Activated naive CD4-positive, alpha-beta T cell treated with anti-CD3 and anti-CD28 coated beads for 36 hours (primary cell): Measurements from ENCODE around the gene VAX1. TPM values are rescaled to one million over a fixed set of nuclear protein-coding genes. Genes with fewer than 3 reads are reported as not detected.

Experiments
- CTCF ChIA-PET: fragments of 350-600 bp; sonication (Branson Sonifier 250); formaldehyde crosslinking; loops from one replicate; lab custom pipeline; 2021; ENCODE audit warnings: antibody characterized with exemption; lab: Charles Lee
- DNase-seq: peaks from one replicate; pipeline ENCODE4 v3.0.0-alpha.2; 2020
- H3K27ac Mint-ChIP-seq: one replicate; pipeline ENCODE4 v1.8.0; 2021; ENCODE audit warnings: mild to moderate bottlenecking, mixed read lengths
- H3K27me3 Mint-ChIP-seq: one replicate; pipeline ENCODE4 v1.8.0; 2021; ENCODE audit warnings: low read depth, mixed read lengths
- H3K36me3 Mint-ChIP-seq: one replicate; pipeline ENCODE4 v1.8.0; 2021; ENCODE audit warnings: low read depth, mixed read lengths
- H3K4me1 Mint-ChIP-seq: one replicate; pipeline ENCODE4 v1.8.0; 2021; ENCODE audit warnings: low read depth, mixed read lengths
- H3K4me3 Mint-ChIP-seq: one replicate; pipeline ENCODE4 v1.8.0; 2021; ENCODE audit warnings: mild to moderate bottlenecking, moderate library complexity, mixed read lengths
- H3K9me3 Mint-ChIP-seq: one replicate; pipeline ENCODE4 v1.8.0; 2021; ENCODE audit warnings: mixed read lengths
- intact Hi-C: fragments of 100-400 bp; cut with micrococcal nuclease; formaldehyde crosslinking; loops from one replicate; pipeline ENCODE4 v1.15.1; 2023
- total RNA-seq, 2 experiments: library from RNA; stranded (reverse); gene quantifications; one replicate each; pipeline ENCODE4 v1.2.3, GENCODE V29; 2021

Gene VAX1
- total RNA-seq, 2 experiments from 2014 or later = not detected

DNA sequence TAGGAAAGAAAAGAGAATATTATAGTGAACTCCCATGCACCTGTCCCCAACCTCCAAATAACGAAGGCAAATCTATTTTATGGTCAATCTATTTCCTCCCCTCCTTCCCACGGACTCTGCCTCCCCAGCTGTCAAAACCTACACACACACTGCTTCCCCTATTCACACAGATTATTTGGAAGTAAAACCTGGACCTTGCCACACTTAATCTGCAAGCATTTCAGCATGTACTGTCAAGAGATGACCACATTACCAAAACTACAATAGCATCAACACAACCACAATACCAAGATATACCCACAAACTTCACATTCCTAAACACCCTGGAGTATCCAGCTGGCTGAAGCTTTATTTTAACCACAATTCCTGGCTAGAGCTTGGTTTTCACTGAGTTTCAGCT lies 31.4 kb upstream of the VAX1 start:
- no peak for DNase-seq
- CTCF ChIA-PET = interaction anchor here (0.7 to 6.0 kb wide), 3 partner anchors 359 to 488 kb away, joined by 3 to 29 read pairs (median 5); no protein-coding TSS in a partner anchor
- H3K4me1 Mint-ChIP-seq = peaks cover 39% of the 10 kb centered on the region
- H3K36me3 Mint-ChIP-seq = no peaks in the 10 kb centered on the region
- no peaks in the 10 kb centered on the region for H3K9me3 Mint-ChIP-seq
- H3K4me3 Mint-ChIP-seq = no peak overlapping the region
- peaks cover 69% of the 10 kb centered on the region for H3K27me3 Mint-ChIP-seq
- intact Hi-C loops = loop anchor here (10.0 kb wide), 1 partner anchor 375 kb away; the partner anchor contains the start of gene EMX2
- no peak overlapping the region for H3K27ac Mint-ChIP-seq

- CTCF ChIA-PET = interaction anchor here (1.0 to 6.0 kb wide), 12 partner anchors 33 to 487 kb away, joined by 3 to 34 read pairs (median 4); no protein-coding TSS in a partner anchor
- peak overlapping the region; percentile 15 for H3K4me3 Mint-ChIP-seq
- H3K9me3 Mint-ChIP-seq = no peaks in the 10 kb centered on the region
- intact Hi-C loops = loop anchor here (10.0 kb wide), 1 partner anchor 376 kb away; the partner anchor contains the start of gene EMX2
- peak; percentile 30 for DNase-seq
- H3K27me3 Mint-ChIP-seq = peaks cover 76% of the 10 kb centered on the region
- H3K4me1 Mint-ChIP-seq = peaks cover 41% of the 10 kb centered on the region
- no peak overlapping the region for H3K27ac Mint-ChIP-seq
- H3K36me3 Mint-ChIP-seq = no peaks in the 10 kb centered on the region
Measured at GRCh38 chr10:117168729-117169128, 30.7 kb upstream of the VAX1 start.

DNA sequence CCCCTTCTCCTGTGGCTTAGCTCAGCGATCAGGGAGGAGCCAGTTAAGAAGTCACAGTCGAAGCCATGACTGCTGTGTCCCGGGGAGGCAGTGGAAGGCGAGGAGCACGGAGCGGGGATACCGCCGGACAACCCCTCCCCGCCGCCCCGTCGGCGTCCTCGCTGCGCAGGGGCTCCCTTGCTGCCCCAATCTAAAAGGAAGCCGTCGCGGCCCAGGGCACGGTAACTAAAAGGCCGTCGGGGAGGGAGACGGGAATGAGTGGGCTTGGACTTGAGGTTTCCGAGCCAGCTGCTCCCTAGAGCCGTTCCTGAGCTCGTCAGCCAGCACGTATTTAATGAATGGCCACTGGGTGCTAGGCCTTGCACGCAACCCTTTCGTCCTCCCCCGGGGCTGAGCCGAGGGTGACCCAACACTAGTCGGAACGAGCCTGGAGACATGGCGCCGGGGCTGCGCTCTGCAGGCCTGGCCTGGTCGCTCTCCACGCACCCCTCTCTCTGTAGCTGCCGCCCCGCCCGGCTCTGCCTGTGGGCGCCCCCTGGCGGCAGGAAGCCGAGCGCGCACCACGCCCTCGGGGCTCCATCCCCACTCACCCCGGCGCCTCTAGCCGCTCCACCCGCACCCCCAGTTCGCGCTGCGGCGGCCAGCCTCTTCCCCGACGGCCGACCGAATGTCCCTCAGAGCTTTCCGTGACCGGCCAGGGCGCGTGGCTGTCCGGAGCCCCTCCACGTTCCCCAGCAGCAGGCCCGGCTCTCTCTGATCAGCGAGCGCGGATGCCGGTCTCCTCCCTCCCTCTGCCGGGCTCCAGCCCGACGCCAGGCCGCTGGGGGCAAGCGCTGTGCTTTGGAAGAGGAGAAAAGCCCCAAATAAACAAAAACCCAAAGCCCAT lies 30.0 kb upstream of the VAX1 start:
- intact Hi-C loops = loop anchor here (1.0 to 10.0 kb wide), 2 partner anchors 320 to 377 kb away; partner anchors contain the start of gene EMX2

GRCh38 chr10:117167346-117167788 lies 29.3 kb upstream of the VAX1 start:
- Mint-ChIP-seq H3K27ac (no peak overlapping the region), H3K27me3 (peaks cover 78% of the 10 kb centered on the region), H3K4me1 (peaks cover 48% of the 10 kb centered on the region), H3K4me3 (no peak overlapping the region), H3K36me3 (no peaks in the 10 kb centered on the region), H3K9me3 (no peaks in the 10 kb centered on the region)
- intact Hi-C loops = loop anchor here (1.0 to 10.0 kb wide), 2 partner anchors 319 to 377 kb away; partner anchors contain the start of gene EMX2
- CTCF ChIA-PET = interaction anchor here (0.6 to 6.0 kb wide), 26 partner anchors 8 to 378 kb away, joined by 3 to 34 read pairs (median 4); no protein-coding TSS in a partner anchor
- no peak for DNase-seq

More for the DNA sequence above, 30.0 kb upstream of the VAX1 start:
- CTCF ChIA-PET = interaction anchor here (0.6 to 6.0 kb wide), 30 partner anchors 9 to 486 kb away, joined by 3 to 34 read pairs (median 4); no protein-coding TSS in a partner anchor
- H3K27ac Mint-ChIP-seq = no peak overlapping the region
- H3K4me1 Mint-ChIP-seq = peaks cover 44% of the 10 kb centered on the region
- no peaks in the 10 kb centered on the region for H3K36me3 Mint-ChIP-seq
- peak; percentile 65 for DNase-seq
- H3K9me3 Mint-ChIP-seq = no peaks in the 10 kb centered on the region
- H3K27me3 Mint-ChIP-seq = peaks cover 77% of the 10 kb centered on the region
- H3K4me3 Mint-ChIP-seq = no peak overlapping the region

- Mint-ChIP-seq H3K4me1 (peaks cover 51% of the 10 kb centered on the region), H3K9me3 (no peaks in the 10 kb centered on the region), H3K27ac (no peak overlapping the region), H3K27me3 (peaks cover 77% of the 10 kb centered on the region), H3K36me3 (no peaks in the 10 kb centered on the region), H3K4me3 (no peak overlapping the region)
- intact Hi-C loops = loop anchor here (1.0 to 10.0 kb wide), 2 partner anchors 318 to 378 kb away; partner anchors contain the start of gene EMX2
- CTCF ChIA-PET = interaction anchor here (0.6 to 6.0 kb wide), 18 partner anchors 9 to 583 kb away, joined by 3 to 34 read pairs (median 5); no protein-coding TSS in a partner anchor
- peak; percentile 46 for DNase-seq
Measured at GRCh38 chr10:117166418-117167345, 28.6 kb upstream of the VAX1 start.

- peaks cover 80% of the 10 kb centered on the region for H3K27me3 Mint-ChIP-seq
- H3K9me3 Mint-ChIP-seq = no peaks in the 10 kb centered on the region
- no peak overlapping the region for H3K27ac Mint-ChIP-seq
- H3K36me3 Mint-ChIP-seq = no peaks in the 10 kb centered on the region
- H3K4me3 Mint-ChIP-seq = no peak overlapping the region
- intact Hi-C loops = loop anchor here (10.0 kb wide), 1 partner anchor 379 kb away; the partner anchor contains the start of gene EMX2
- H3K4me1 Mint-ChIP-seq = peaks cover 51% of the 10 kb centered on the region
- CTCF ChIA-PET = interaction anchor here (0.6 to 6.0 kb wide), 10 partner anchors 10 to 582 kb away, joined by 3 to 34 read pairs (median 5); no protein-coding TSS in a partner anchor
- peak; percentile 42 for DNase-seq
Measured at GRCh38 chr10:117165538-117166417, 27.7 kb upstream of the VAX1 start.

- CTCF ChIA-PET = interaction anchor here (0.6 to 6.0 kb wide), 6 partner anchors 10 to 375 kb away, joined by 3 to 34 read pairs (median 7); no protein-coding TSS in a partner anchor
- Mint-ChIP-seq H3K4me1 (peaks cover 51% of the 10 kb centered on the region), H3K36me3 (no peaks in the 10 kb centered on the region), H3K4me3 (no peak overlapping the region), H3K27me3 (peaks cover 80% of the 10 kb centered on the region), H3K9me3 (no peaks in the 10 kb centered on the region), H3K27ac (no peak overlapping the region)
- no peak for DNase-seq
- intact Hi-C loops = loop anchor here (10.0 kb wide), 1 partner anchor 380 kb away; the partner anchor contains the start of gene EMX2
Measured at GRCh38 chr10:117164592-117165537, 26.8 kb upstream of the VAX1 start.

- Mint-ChIP-seq H3K9me3 (no peaks in the 10 kb centered on the region), H3K27me3 (peaks cover 80% of the 10 kb centered on the region), H3K27ac (no peak overlapping the region), H3K4me1 (peaks cover 47% of the 10 kb centered on the region), H3K4me3 (no peak overlapping the region), H3K36me3 (no peaks in the 10 kb centered on the region)
- DNase-seq = no peak
- CTCF ChIA-PET = interaction anchor here (0.6 to 1.6 kb wide), 4 partner anchors 11 to 538 kb away, joined by 3 to 5 read pairs (median 4); no protein-coding TSS in a partner anchor
- intact Hi-C loops = loop anchor here (10.0 kb wide), 1 partner anchor 381 kb away; the partner anchor contains the start of gene EMX2
Measured at GRCh38 chr10:117163954-117164548, 26.0 kb upstream of the VAX1 start.

- intact Hi-C loops = loop anchor here (10.0 kb wide), 1 partner anchor 381 kb away; the partner anchor contains the start of gene EMX2
- no peaks in the 10 kb centered on the region for H3K36me3 Mint-ChIP-seq
- CTCF ChIA-PET = interaction anchor here (0.7 to 1.6 kb wide), 3 partner anchors 12 to 366 kb away, joined by 3 to 5 read pairs (median 4); no protein-coding TSS in a partner anchor
- H3K4me1 Mint-ChIP-seq = peaks cover 41% of the 10 kb centered on the region
- no peak overlapping the region for H3K27ac Mint-ChIP-seq
- no peak overlapping the region for H3K4me3 Mint-ChIP-seq
- peaks cover 80% of the 10 kb centered on the region for H3K27me3 Mint-ChIP-seq
- no peak for DNase-seq
- no peaks in the 10 kb centered on the region for H3K9me3 Mint-ChIP-seq
Measured at GRCh38 chr10:117163061-117163953, 25.2 kb upstream of the VAX1 start.
